ENCODE data around the gene AMDHD2.

DNA sequence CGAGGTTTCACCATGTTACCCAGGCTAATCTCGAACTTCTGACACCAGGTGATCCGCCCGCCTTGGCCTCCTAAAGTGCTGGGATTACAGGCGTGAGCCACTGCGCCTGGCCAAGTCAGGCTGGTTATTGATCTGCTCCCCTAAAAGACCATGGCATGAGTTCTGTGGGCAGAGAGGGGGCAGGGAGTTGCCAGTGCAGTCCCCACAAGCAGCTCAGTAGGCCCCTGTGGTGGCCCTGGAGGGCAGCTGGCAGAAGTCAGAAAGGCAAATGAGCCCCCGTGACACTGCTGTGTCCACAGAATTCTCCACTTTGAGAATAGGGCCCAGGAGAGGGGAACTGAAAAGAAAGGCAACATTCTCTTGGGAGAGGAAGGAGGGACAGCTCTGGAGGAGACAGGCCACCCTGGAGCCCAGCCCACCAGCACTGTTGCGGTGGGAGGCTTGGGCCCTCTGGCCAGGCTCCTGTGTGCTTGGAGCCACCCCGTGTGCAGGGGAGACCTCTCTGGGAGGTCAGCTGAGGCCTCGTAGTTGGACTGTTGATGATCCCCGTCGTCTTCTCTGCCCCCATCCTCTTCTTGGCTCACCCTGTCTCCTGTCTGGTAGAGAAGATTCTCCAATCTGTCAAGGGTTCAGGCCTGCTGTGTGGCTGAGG, 2.1 kb upstream of the AMDHD2 start:
- TF ChIP-seq, protein P1, sequence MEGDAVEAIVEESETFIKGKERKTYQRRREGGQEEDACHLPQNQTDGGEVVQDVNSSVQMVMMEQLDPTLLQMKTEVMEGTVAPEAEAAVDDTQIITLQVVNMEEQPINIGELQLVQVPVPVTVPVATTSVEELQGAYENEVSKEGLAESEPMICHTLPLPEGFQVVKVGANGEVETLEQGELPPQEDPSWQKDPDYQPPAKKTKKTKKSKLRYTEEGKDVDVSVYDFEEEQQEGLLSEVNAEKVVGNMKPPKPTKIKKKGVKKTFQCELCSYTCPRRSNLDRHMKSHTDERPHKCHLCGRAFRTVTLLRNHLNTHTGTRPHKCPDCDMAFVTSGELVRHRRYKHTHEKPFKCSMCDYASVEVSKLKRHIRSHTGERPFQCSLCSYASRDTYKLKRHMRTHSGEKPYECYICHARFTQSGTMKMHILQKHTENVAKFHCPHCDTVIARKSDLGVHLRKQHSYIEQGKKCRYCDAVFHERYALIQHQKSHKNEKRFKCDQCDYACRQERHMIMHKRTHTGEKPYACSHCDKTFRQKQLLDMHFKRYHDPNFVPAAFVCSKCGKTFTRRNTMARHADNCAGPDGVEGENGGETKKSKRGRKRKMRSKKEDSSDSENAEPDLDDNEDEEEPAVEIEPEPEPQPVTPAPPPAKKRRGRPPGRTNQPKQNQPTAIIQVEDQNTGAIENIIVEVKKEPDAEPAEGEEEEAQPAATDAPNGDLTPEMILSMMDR (IDR thresholded peaks at IDR 0.05): no peak
- no peak for TF ChIP-seq EZH2 (IDR thresholded peaks at IDR 0.05)
